Fibroblast of lung (primary cell): ENCODE data around the gene MPPED2. TPM values are rescaled to one million over a fixed set of nuclear protein-coding genes. Genes with fewer than 3 reads are reported as not detected.

Experiments used
- DNase-seq, 2 donors: peaks; one replicate each; pipeline versions ENCODE4 v3.0.0 to v3.0.0-alpha.2; 2010; ENCODE audit warnings: low read depth in 2 of 2
- H2AFZ ChIP-seq: 2 replicates; pipeline ENCODE4 v1.5.1; 2012; ENCODE audit warnings: low read length, control low read depth, inconsistent platforms
- H3K27ac ChIP-seq: 2 replicates; pipeline ENCODE4 v1.5.1; 2011; ENCODE audit warnings: low read length, control low read depth; ENCODE audit not compliant: insufficient read depth
- H3K27me3 ChIP-seq: 2 replicates; pipeline ENCODE4 v1.5.1; 2011; ENCODE audit warnings: mild to moderate bottlenecking, low read length; ENCODE audit not compliant: control insufficient read depth, insufficient read depth
- H3K36me3 ChIP-seq: 2 replicates; pipeline ENCODE4 v1.5.1; 2011; ENCODE audit warnings: low read length; ENCODE audit not compliant: control insufficient read depth, insufficient read depth
- H3K4me1 ChIP-seq: 2 replicates; pipeline ENCODE4 v1.5.1; 2011; ENCODE audit warnings: low read length; ENCODE audit not compliant: control insufficient read depth, insufficient read depth; ENCODE audit errors: extremely low read depth
- H3K4me2 ChIP-seq: 2 replicates; pipeline ENCODE4 v1.5.1; 2011; ENCODE audit warnings: low read length, control low read depth; ENCODE audit not compliant: insufficient read depth; ENCODE audit errors: extremely low read depth
- H3K4me3 ChIP-seq, 4 experiments: fragments of 200-600 bp in 1 of 4; sonication (generic) in 1 of 4; replicated peaks in 1 of 4; 2 replicates each; pipeline ENCODE4 v1.5.1; 2011 to 2016; ENCODE audit warnings: low read length in 4 of 4, low read depth in 3 of 4, mild to moderate bottlenecking in 3 of 4, control low read depth in 2 of 4, inconsistent platforms in 1 of 4, mixed read lengths in 1 of 4; ENCODE audit not compliant: insufficient read depth in 1 of 4; ENCODE audit errors: control extremely low read depth in 1 of 4
- H3K79me2 ChIP-seq: 2 replicates; pipeline ENCODE4 v1.5.1; 2012; ENCODE audit warnings: mild to moderate bottlenecking, low read length, inconsistent platforms; ENCODE audit not compliant: control insufficient read depth, insufficient read depth
- H3K9ac ChIP-seq: 2 replicates; pipeline ENCODE4 v1.5.1; 2011; ENCODE audit warnings: mild to moderate bottlenecking, low read length, control low read depth; ENCODE audit not compliant: insufficient read depth
- H3K9me3 ChIP-seq: 2 replicates; pipeline ENCODE4 v1.5.1; 2012; ENCODE audit warnings: low read depth, low read length; ENCODE audit not compliant: control insufficient read depth, insufficient read depth
- H4K20me1 ChIP-seq: 2 replicates; pipeline ENCODE4 v1.5.1; 2011; ENCODE audit warnings: low read length; ENCODE audit not compliant: control insufficient read depth, insufficient read depth; ENCODE audit errors: extremely low read depth
- CTCF ChIP-seq, 2 donors: IDR thresholded peaks in 1 of 2; conservative IDR thresholded peaks in 1 of 2; 1 replicate in 1 of 2; 2 replicates in 1 of 2; pipeline ENCODE4 v1.5.1; 2011 to 2012; ENCODE audit warnings: low read length in 2 of 2, control low read depth in 1 of 2, inconsistent platforms in 1 of 2, low read depth in 1 of 2, mild to moderate bottlenecking in 1 of 2
- EZH2 ChIP-seq: IDR thresholded peaks from 2 replicates; pipeline ENCODE4 v1.5.1; 2012; ENCODE audit warnings: low read length, control low read depth, mild to moderate bottlenecking; ENCODE audit errors: missing control alignments
- polyA plus RNA-seq, 2 donors: library from polyadenylated mRNA; depleted of rRNA in 1 of 2; stranded (reverse) in 1 of 2; unstranded in 1 of 2; fragments of >200 nt; gene quantifications; 2 replicates each; pipeline ENCODE4 v1.2.1, GENCODE V29; 2011 to 2012; ENCODE audit warnings: missing spikeins in 1 of 2
- total RNA-seq: library from RNA; depleted of rRNA; stranded (reverse); fragments of >200 nt; gene quantifications from 2 replicates; pipeline ENCODE4 v1.2.1, GENCODE V29; 2014

Gene MPPED2
- total and polyA plus RNA-seq, 2 donors (not counting 1 experiment from before 2014, with no cell fraction given): under 0.01 to 0.02 TPM

- Histone ChIP-seq H3K4me3 (no peak overlapping the region), H3K9ac (no peak overlapping the region), H3K9me3 (no peaks in the 10 kb centered on the region), H3K27me3 (no peaks in the 10 kb centered on the region), H3K36me3 (no peaks in the 10 kb centered on the region), H3K4me1 (no peaks in the 10 kb centered on the region), H2AFZ (no peak overlapping the region), H3K79me2 (no peaks in the 10 kb centered on the region), H3K27ac (no peak overlapping the region), H3K4me2 (no peak overlapping the region), H4K20me1 (no peaks in the 10 kb centered on the region)
- no peak for TF ChIP-seq CTCF (conservative IDR thresholded peaks at IDR 0.05 in 1 of 2, IDR thresholded peaks at IDR 0.05 in 1 of 2; ENCODE audit: low read depth in 1 of 2, low read length in 2 of 2)
- TF ChIP-seq EZH2: no peak
- no peak for DNase-seq
These were observed 120.5 kb downstream of the MPPED2 start for GRCh38 chr11:30465623-30466022.

- Histone ChIP-seq H3K9ac (no peak overlapping the region), H3K4me2 (no peak overlapping the region), H2AFZ (no peak overlapping the region), H3K4me1 (no peaks in the 10 kb centered on the region), H3K79me2 (no peaks in the 10 kb centered on the region), H4K20me1 (no peaks in the 10 kb centered on the region), H3K27ac (no peak overlapping the region), H3K9me3 (no peaks in the 10 kb centered on the region), H3K36me3 (no peaks in the 10 kb centered on the region), H3K27me3 (no peaks in the 10 kb centered on the region), H3K4me3 (no peak overlapping the region)
- TF ChIP-seq EZH2 (no peak), CTCF (conservative IDR thresholded peaks at IDR 0.05 in 1 of 2, IDR thresholded peaks at IDR 0.05 in 1 of 2; ENCODE audit: low read depth in 1 of 2, low read length in 2 of 2) (no peak)
- DNase-seq: no peak
These were observed 121.0 kb downstream of the MPPED2 start for GRCh38 chr11:30465192-30465591.

DNA sequence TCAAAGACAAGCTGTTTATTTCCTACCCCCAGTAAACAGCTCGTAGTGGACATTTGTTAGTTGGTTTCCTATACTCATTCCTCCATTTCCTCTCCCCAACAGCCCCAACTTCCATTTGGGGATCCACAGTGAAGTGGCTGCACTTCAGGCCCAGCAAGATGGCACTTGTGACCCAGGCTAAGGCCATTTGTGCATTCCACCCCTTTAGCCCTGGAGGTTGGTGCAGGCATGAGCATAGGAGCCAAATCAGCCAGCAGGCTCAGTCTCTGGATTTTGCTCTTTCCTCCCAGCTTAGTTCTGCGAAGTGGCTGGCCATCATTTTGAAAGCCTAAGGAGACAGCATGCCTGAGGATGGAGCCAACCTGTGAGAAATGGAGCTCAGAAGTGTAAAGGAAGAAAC is 122.9 kb downstream of the MPPED2 start:
- Histone ChIP-seq H4K20me1 (no peaks in the 10 kb centered on the region), H3K27ac (no peak overlapping the region), H3K4me2 (no peak overlapping the region), H3K79me2 (no peaks in the 10 kb centered on the region), H3K4me1 (no peaks in the 10 kb centered on the region), H3K9me3 (no peaks in the 10 kb centered on the region), H3K27me3 (no peaks in the 10 kb centered on the region), H3K4me3 (no peak overlapping the region), H3K9ac (no peak overlapping the region), H2AFZ (no peak overlapping the region), H3K36me3 (no peaks in the 10 kb centered on the region)
- TF ChIP-seq CTCF (conservative IDR thresholded peaks at IDR 0.05 in 1 of 2, IDR thresholded peaks at IDR 0.05 in 1 of 2; ENCODE audit: low read depth in 1 of 2, low read length in 2 of 2): no peak
- TF ChIP-seq EZH2: no peak
- DNase-seq: no peak
